ENCODE data around the gene NTM. TPM values are rescaled to one million over a fixed set of nuclear protein-coding genes. Genes with fewer than 3 reads are reported as not detected.

The NTM gene
- total RNA-seq, 4 donors from 2014 or later = 1.4 to 2.8 (median 1.7) TPM

DNA sequence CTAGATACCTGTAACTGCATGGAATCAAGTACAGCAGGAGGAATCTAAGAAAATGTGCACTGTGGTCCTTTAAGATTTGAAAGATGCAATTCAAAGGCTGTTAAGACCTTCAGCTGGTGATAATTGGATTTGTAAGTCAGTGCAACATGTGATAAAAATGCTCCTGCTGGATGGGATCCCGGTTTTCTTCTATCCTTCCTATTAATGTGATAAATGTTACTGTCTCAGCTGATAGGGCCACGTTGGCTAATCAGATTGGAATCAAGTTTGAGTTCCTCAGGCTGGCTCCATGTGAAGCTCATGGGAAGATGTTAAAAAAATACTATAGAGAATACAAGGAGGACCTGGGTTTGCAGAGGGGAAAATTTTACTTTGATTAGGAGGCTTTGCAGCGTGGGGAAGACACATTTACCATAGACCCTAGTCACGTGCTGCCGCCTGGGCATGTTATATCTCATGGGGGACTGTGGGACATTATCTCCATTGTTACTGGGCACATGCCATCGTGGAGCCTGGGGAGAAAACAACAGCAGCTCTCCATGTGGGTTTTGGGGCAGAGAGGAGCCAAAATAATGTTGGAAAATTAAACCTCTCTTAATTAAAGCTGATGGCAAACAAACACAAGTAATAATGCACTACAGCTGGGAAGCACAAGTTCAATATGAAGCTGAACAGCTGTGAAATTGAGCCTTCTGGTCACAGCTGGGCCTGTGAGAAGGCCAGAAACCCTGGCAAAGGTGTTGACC is 652.5 kb downstream of the NTM start:
- no peak for DNase-seq
- H3K27ac ChIP-seq = no peak overlapping the region
- no peak overlapping the region for H3K4me3 ChIP-seq
- no peaks in the 10 kb centered on the region for H3K9me3 ChIP-seq
- no peaks in the 10 kb centered on the region for H3K4me1 ChIP-seq
- TF ChIP-seq POLR2A (IDR thresholded peaks at IDR 0.05) = no peak
- TF ChIP-seq, protein P1, sequence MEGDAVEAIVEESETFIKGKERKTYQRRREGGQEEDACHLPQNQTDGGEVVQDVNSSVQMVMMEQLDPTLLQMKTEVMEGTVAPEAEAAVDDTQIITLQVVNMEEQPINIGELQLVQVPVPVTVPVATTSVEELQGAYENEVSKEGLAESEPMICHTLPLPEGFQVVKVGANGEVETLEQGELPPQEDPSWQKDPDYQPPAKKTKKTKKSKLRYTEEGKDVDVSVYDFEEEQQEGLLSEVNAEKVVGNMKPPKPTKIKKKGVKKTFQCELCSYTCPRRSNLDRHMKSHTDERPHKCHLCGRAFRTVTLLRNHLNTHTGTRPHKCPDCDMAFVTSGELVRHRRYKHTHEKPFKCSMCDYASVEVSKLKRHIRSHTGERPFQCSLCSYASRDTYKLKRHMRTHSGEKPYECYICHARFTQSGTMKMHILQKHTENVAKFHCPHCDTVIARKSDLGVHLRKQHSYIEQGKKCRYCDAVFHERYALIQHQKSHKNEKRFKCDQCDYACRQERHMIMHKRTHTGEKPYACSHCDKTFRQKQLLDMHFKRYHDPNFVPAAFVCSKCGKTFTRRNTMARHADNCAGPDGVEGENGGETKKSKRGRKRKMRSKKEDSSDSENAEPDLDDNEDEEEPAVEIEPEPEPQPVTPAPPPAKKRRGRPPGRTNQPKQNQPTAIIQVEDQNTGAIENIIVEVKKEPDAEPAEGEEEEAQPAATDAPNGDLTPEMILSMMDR (IDR thresholded peaks at IDR 0.05) = no peak
- no peaks in the 10 kb centered on the region for H3K27me3 ChIP-seq
- H3K36me3 ChIP-seq = no peaks in the 10 kb centered on the region

DNA sequence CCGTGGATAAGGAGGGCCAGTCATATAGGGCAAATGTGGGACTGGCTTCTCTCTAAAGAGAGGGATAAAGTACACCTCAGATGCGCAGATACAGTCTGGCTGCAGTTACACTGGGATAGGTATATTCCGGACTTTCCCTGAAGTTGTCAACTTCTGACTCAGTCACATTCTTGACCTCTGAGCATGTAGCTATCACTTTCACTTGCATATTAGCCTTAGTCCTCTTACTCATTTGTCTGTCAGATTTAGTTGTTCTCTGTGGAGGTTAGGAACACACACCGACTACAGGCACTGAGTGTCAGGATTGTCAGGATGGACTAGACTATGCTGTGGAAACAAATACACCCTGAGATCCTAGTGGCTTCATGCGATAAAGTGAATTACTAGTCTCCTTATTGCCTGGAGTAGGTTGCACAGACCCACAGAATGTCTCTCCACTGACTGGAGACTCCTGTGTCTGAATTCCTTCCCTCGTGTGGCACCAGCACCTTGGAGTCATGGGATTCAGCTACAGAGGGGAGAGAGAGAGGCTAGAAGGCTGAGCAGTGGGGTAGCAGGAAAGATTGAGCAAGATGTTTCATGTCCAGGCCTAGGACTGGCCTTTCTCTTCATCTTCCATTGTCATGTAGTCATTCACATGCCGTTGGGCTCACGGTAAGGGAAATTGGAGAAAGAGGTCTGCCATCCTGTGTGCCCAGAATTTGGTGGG is 654.3 kb downstream of the NTM start:
- no peak overlapping the region for H3K4me3 ChIP-seq
- no peaks in the 10 kb centered on the region for H3K27me3 ChIP-seq
- no peaks in the 10 kb centered on the region for H3K36me3 ChIP-seq
- TF ChIP-seq, protein P1 (IDR thresholded peaks at IDR 0.05) = no peak
- TF ChIP-seq POLR2A (IDR thresholded peaks at IDR 0.05) = no peak
- H3K4me1 ChIP-seq = no peaks in the 10 kb centered on the region
- no peak overlapping the region for H3K27ac ChIP-seq
- DNase-seq = no peak
- H3K9me3 ChIP-seq = no peaks in the 10 kb centered on the region

DNA sequence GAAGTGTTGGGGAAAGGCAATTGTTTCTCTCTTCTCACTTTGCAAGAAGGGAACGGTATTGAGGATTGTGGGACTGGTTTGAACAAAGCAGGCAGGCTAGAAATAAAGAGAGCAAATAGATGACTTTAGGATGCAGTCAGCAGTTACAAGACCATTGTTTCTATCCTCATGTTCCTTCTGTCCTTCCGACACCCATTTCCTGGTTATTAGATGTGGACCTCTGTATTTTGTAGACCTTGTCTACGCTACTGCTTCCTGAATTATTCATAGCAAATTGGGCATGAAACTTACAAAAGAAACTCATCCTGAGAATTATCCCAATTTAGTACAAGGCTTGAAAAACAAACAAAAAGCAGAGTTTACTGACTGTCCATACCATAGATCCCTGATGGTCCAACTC is 656.3 kb downstream of the NTM start:
- DNase-seq = no peak
- TF ChIP-seq, protein P1 (IDR thresholded peaks at IDR 0.05) = no peak
- no peak for TF ChIP-seq POLR2A (IDR thresholded peaks at IDR 0.05)
- no peaks in the 10 kb centered on the region for H3K4me1 ChIP-seq
- H3K27ac ChIP-seq = no peak overlapping the region
- H3K36me3 ChIP-seq = no peaks in the 10 kb centered on the region
- no peaks in the 10 kb centered on the region for H3K27me3 ChIP-seq
- no peak overlapping the region for H3K4me3 ChIP-seq
- H3K9me3 ChIP-seq = no peaks in the 10 kb centered on the region

DNA sequence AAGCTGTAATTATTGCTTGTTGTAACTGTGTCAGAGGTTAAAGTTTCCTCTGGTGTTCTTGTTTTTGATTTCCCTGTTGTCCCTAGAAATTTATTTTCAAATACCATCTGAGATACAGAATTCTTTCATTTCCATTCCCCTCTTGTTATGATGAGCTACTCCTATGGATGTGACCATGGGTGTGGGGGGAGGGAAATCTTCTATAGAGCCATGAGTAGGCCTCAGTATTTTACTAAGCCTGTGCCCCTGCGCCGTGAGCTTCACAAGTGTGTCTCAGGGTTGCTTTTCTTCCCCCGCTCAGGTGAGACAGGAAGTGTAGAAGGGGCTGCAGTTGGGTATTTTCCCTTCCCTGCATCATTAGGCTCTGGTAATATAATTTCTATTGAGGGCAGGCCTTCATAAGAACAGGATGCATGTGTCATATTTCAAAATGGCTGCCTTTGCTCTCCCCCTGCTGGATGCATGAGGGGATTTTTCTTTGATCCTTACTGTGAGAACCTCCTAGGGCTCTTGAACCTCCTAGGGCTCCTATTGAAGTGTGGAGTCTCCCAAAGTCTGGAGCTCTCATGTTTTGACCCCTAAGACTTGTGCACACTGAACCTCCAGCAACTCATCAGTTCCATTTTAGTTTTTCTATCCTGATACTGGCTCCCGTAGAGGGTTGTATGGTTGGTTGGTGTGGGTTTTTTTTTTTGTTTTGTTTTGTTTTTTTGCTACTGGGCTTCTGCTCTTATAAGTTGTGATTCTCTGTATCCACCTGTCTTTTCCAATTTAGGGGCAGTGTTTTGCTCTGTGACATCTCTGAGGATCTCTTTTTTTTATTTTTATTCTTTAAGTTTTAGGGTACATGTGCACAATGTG is 658.2 kb downstream of the NTM start:
- TF ChIP-seq POLR2A (IDR thresholded peaks at IDR 0.05) = no peak
- TF ChIP-seq, protein P1 (IDR thresholded peaks at IDR 0.05) = peak in 3 of 6 experiments; percentile 32 to 74 (median 73)
- Histone ChIP-seq H3K9me3 (no peaks in the 10 kb centered on the region), H3K4me1 (no peaks in the 10 kb centered on the region), H3K27me3 (no peaks in the 10 kb centered on the region), H3K36me3 (no peaks in the 10 kb centered on the region), H3K27ac (no peak overlapping the region), H3K4me3 (no peak overlapping the region)
- DNase-seq = peak in 1 of 3 donors; percentile 70

DNA sequence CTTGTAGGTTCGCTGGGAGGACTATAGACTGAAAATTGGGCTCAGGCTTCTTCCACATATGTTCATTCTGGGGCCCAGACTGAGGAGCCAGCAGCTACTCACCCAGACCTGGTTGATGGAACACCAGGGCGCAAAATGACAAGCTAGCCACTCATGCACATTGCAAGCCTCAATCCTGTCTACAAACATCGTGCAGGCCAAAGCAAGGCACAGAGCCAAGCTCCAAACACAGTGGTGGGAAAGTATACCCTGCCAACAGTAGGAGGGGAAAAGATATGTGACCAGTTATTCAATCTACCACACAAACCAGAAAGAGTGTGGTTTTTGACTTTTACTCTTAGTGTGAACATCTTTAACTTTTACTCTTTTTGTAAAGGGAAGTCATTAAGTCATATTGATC is 660.5 kb downstream of the NTM start:
- Histone ChIP-seq H3K27ac (no peak overlapping the region), H3K9me3 (no peaks in the 10 kb centered on the region), H3K36me3 (no peaks in the 10 kb centered on the region), H3K4me3 (no peak overlapping the region), H3K4me1 (no peaks in the 10 kb centered on the region), H3K27me3 (no peaks in the 10 kb centered on the region)
- no peak for DNase-seq
- TF ChIP-seq, protein P1 (IDR thresholded peaks at IDR 0.05) = no peak
- TF ChIP-seq POLR2A (IDR thresholded peaks at IDR 0.05) = no peak

Measured in Peyer's patch (tissue), 4 donors.